Liver (tissue), 2 donors: ENCODE results near the gene HAUS8.
"Not testable (repeated sequence)": the region's sequence is repeated elsewhere in the genome, so short reads cannot be mapped to it uniquely, and the experiment has no call there.

Experiments
- YY1 ChIP-seq: IDR thresholded peaks from 2 replicates; pipeline ENCODE4 v1.6.1; 2016; ENCODE audit warnings: antibody characterized with exemption, mild to moderate bottlenecking
- TF ChIP-seq, protein P1 (sequence below): fragments of 150-350 bp; IDR thresholded peaks from 2 replicates; pipeline ENCODE4 v1.5.1; 2017; ENCODE audit warnings: improper control_type of control experiment, low read depth, low read length; ENCODE audit not compliant: missing input control
- donor health status: healthy.

DNA sequence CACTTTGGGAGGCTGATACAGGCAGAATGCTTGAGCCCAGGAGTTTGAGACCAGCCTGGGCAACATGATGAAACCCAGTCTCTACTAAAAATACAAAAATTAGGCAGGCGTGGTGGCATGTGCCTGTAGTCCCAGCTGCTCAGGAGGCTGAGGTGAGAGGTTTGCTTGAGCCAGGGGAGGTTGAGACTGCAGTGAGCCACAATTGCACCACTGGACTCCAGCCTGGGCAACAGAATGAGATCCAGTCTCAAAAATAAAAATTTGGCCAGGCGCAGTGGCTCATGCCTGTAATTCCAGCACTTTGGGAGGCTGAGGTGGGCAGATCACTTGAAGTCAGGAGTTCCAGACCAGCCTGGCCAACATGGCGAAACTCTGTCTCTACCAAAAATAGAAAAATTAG is 19.4 kb upstream of the HAUS8 start:
- TF ChIP-seq YY1 = not testable (repeated sequence)
- TF ChIP-seq, protein P1, sequence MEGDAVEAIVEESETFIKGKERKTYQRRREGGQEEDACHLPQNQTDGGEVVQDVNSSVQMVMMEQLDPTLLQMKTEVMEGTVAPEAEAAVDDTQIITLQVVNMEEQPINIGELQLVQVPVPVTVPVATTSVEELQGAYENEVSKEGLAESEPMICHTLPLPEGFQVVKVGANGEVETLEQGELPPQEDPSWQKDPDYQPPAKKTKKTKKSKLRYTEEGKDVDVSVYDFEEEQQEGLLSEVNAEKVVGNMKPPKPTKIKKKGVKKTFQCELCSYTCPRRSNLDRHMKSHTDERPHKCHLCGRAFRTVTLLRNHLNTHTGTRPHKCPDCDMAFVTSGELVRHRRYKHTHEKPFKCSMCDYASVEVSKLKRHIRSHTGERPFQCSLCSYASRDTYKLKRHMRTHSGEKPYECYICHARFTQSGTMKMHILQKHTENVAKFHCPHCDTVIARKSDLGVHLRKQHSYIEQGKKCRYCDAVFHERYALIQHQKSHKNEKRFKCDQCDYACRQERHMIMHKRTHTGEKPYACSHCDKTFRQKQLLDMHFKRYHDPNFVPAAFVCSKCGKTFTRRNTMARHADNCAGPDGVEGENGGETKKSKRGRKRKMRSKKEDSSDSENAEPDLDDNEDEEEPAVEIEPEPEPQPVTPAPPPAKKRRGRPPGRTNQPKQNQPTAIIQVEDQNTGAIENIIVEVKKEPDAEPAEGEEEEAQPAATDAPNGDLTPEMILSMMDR = not testable (repeated sequence)
